ENCODE data around the gene ABHD6.
A peak's percentile ranks its signal among the peaks of the same experiment; 100 is the strongest.
"Not testable (repeated sequence)": the region's sequence is repeated elsewhere in the genome, so short reads cannot be mapped to it uniquely, and the experiment has no call there.

ABHD6 gene

GRCh38 chr3:58285334-58285733, 47.7 kb downstream of the ABHD6 start:
- no peak for DNase-seq

- no peak for DNase-seq
These were observed 49.8 kb downstream of the ABHD6 start for GRCh38 chr3:58287354-58287753.

GRCh38 chr3:58288011-58288728, 50.6 kb downstream of the ABHD6 start:
- no peak for DNase-seq

- DNase-seq = not testable (repeated sequence)
These were observed 51.5 kb downstream of the ABHD6 start for GRCh38 chr3:58288964-58289613.

- not testable (repeated sequence) for DNase-seq
These were observed 52.9 kb downstream of the ABHD6 start for GRCh38 chr3:58290446-58290845.

- DNase-seq = no peak
These were observed 54.2 kb downstream of the ABHD6 start for GRCh38 chr3:58291671-58292338.

- DNase-seq = no peak
These were observed 55.3 kb downstream of the ABHD6 start for GRCh38 chr3:58292866-58293265.

- no peak for DNase-seq
These were observed 55.9 kb downstream of the ABHD6 start for GRCh38 chr3:58293516-58293915.

GRCh38 chr3:58296269-58296668, 58.7 kb downstream of the ABHD6 start:
- DNase-seq = no peak

- no peak for DNase-seq
These were observed 59.3 kb downstream of the ABHD6 start for GRCh38 chr3:58296843-58297242.

- DNase-seq = no peak
These were observed 60.6 kb downstream of the ABHD6 start for GRCh38 chr3:58298190-58298589.

GRCh38 chr3:58299075-58299474, 61.5 kb downstream of the ABHD6 start:
- no peak for DNase-seq

GRCh38 chr3:58299839-58300516, 62.4 kb downstream of the ABHD6 start:
- DNase-seq = no peak

- peak; percentile 90 to 94 for DNase-seq
These were observed 68.5 kb downstream of the ABHD6 start, which contains the start of the genes HTD2 and RPP14 for GRCh38 chr3:58305882-58306711. Gene HTD2 (plus strand): TSS chr3:58306520. CDS start chr3:58317614, 11,094 bp downstream. Gene RPP14 (plus strand): TSS chr3:58306245. CDS start chr3:58310330, 4,085 bp downstream.

- DNase-seq = peak in 1 of 2 experiments; percentile 19
These were observed 70.1 kb downstream of the ABHD6 start for GRCh38 chr3:58307639-58308215.

- DNase-seq = no peak
These were observed 71.1 kb downstream of the ABHD6 start for GRCh38 chr3:58308728-58309127.

GRCh38 chr3:58317811-58318210, 80.2 kb downstream of the ABHD6 start:
- DNase-seq = no peak

GRCh38 chr3:58321791-58322190, 84.2 kb downstream of the ABHD6 start:
- no peak for DNase-seq

- DNase-seq = no peak
These were observed 85.2 kb downstream of the ABHD6 start for GRCh38 chr3:58322793-58323192.

- no peak for DNase-seq
These were observed 86.2 kb downstream of the ABHD6 start for GRCh38 chr3:58323529-58324390.
